Prostate gland (tissue), 2 donors: ENCODE results near the gene SEMA3F. TPM values are rescaled to one million over a fixed set of nuclear protein-coding genes. Genes with fewer than 3 reads are reported as not detected.

Experiments
- DNase-seq: peaks from one replicate; pipeline ENCODE4 v3.0.0-alpha.2; 2019; ENCODE audit warnings: low spot score
- H3K27ac ChIP-seq, 2 donors: fragments of 200-600 bp; sonication (generic); 2 replicates each; pipeline ENCODE4 v1.5.1; 2017 to 2019
- H3K27me3 ChIP-seq: fragments of 200-600 bp; sonication (generic); replicated peaks from 2 replicates; pipeline ENCODE4 v1.5.1; 2019; ENCODE audit not compliant: insufficient read depth
- H3K36me3 ChIP-seq, 2 donors: fragments of 200-600 bp; sonication (generic); 1 replicate in 1 of 2; 2 replicates in 1 of 2; pipeline versions ENCODE4 v1.5.1 to v1.8.1; 2017 to 2019
- H3K4me1 ChIP-seq: fragments of 200-600 bp; sonication (generic); replicated peaks from 2 replicates; pipeline ENCODE4 v1.5.1; 2019
- H3K4me3 ChIP-seq, 2 donors: fragments of 200-600 bp; sonication (generic); 2 replicates each; pipeline ENCODE4 v1.5.1; 2017 to 2019
- H3K9me3 ChIP-seq: fragments of 200-600 bp; sonication (generic); 2 replicates; pipeline ENCODE4 v1.5.1; 2017
- CTCF ChIP-seq, 4 experiments: fragments of 200-600 bp in 2 of 4; fragments of 450-650 bp in 2 of 4; sonication (generic) in 2 of 4; IDR thresholded peaks; 1 replicate in 3 of 4; 2 replicates in 1 of 4; pipeline ENCODE4 v1.5.1; 2016 to 2019; ENCODE audit warnings: antibody characterized with exemption in 4 of 4, mild to moderate bottlenecking in 2 of 4, moderate library complexity in 2 of 4
- POLR2A ChIP-seq: fragments of 450-650 bp; IDR thresholded peaks from one replicate; pipeline ENCODE4 v1.6.1; 2016; ENCODE audit warnings: antibody characterized with exemption, mild to moderate bottlenecking
- POLR2AphosphoS5 ChIP-seq: sonication (generic); formaldehyde crosslinking; IDR thresholded peaks from one replicate; pipeline ENCODE4 v1.6.1; 2017; ENCODE audit warnings: antibody characterized with exemption
- WGBS: methylation state at CpG from one replicate; pipeline ENCODE4 v1.1.5; 2018; 5-methylcytosine and 5-hydroxymethylcytosine counted together
- intact Hi-C: fragments of 100-400 bp; cut with DNase I; formaldehyde crosslinking; loops from one replicate; pipeline ENCODE4 v1.14.2; 2022
- total RNA-seq, 2 donors: library from RNA; depleted of rRNA; stranded (reverse); fragments of >200 nt; gene quantifications; one replicate each; pipeline ENCODE4 v1.1.0, GENCODE V29; 2016

The SEMA3F gene
- total RNA-seq, 2 donors from 2014 or later, result 43.3 to 71.8 TPM

- WGBS, result 91% methylated on average over 5 of the region's 5 CpGs
- Histone ChIP-seq H3K36me3 (no peaks in the 10 kb centered on the region), H3K4me3 (no peak overlapping the region), H3K27me3 (no peaks in the 10 kb centered on the region), H3K9me3 (no peaks in the 10 kb centered on the region), H3K4me1 (no peaks in the 10 kb centered on the region), H3K27ac (no peak overlapping the region)
- TF ChIP-seq POLR2AphosphoS5, result no peak
- no peak for TF ChIP-seq POLR2A
- TF ChIP-seq CTCF (IDR thresholded peaks at IDR 0.05), result no peak
- intact Hi-C loops, result no loop called here
- DNase-seq, result no peak
Measured at GRCh38 chr3:50219285-50219684, 64.2 kb downstream of the SEMA3F start.

- WGBS, result 77% methylated on average over 6 of the region's 6 CpGs
Measured at GRCh38 chr3:50220109-50220508, 65.0 kb downstream of the SEMA3F start.

GRCh38 chr3:50221051-50221410 lies 65.9 kb downstream of the SEMA3F start:
- H3K27ac ChIP-seq, result no peak overlapping the region
- H3K4me3 ChIP-seq, result no peak overlapping the region
- DNase-seq, result no peak
- no peaks in the 10 kb centered on the region for H3K9me3 ChIP-seq
- no peaks in the 10 kb centered on the region for H3K4me1 ChIP-seq
- no peaks in the 10 kb centered on the region for H3K36me3 ChIP-seq
- 55% methylated on average over 4 of the region's 4 CpGs for WGBS
- intact Hi-C loops, result no loop called here
- no peaks in the 10 kb centered on the region for H3K27me3 ChIP-seq
- TF ChIP-seq POLR2AphosphoS5, result no peak
- no peak for TF ChIP-seq CTCF (IDR thresholded peaks at IDR 0.05)
- no peak for TF ChIP-seq POLR2A

More at GRCh38 chr3:50220109-50220508, 65.0 kb downstream of the SEMA3F start:
- no peaks in the 10 kb centered on the region for H3K27me3 ChIP-seq
- H3K36me3 ChIP-seq, result no peaks in the 10 kb centered on the region
- no peak overlapping the region for H3K4me3 ChIP-seq
- H3K27ac ChIP-seq, result no peak overlapping the region
- DNase-seq, result no peak
- no peaks in the 10 kb centered on the region for H3K9me3 ChIP-seq
- TF ChIP-seq POLR2A (no peak), POLR2AphosphoS5 (no peak), CTCF (IDR thresholded peaks at IDR 0.05) (no peak)
- no peaks in the 10 kb centered on the region for H3K4me1 ChIP-seq
- intact Hi-C loops, result no loop called here

- H3K4me1 ChIP-seq, result no peaks in the 10 kb centered on the region
- DNase-seq, result no peak
- H3K36me3 ChIP-seq, result no peaks in the 10 kb centered on the region
- WGBS, result 52% methylated on average over 12 of the region's 12 CpGs
- TF ChIP-seq CTCF (IDR thresholded peaks at IDR 0.05), result no peak
- no peak for TF ChIP-seq POLR2A
- intact Hi-C loops, result no loop called here
- H3K27me3 ChIP-seq, result no peaks in the 10 kb centered on the region
- no peak overlapping the region for H3K27ac ChIP-seq
- no peak overlapping the region for H3K4me3 ChIP-seq
- H3K9me3 ChIP-seq, result no peaks in the 10 kb centered on the region
Measured at GRCh38 chr3:50221411-50222168, 66.5 kb downstream of the SEMA3F start.

- H3K27ac ChIP-seq, result no peak overlapping the region
- H3K27me3 ChIP-seq, result no peaks in the 10 kb centered on the region
- no peak for TF ChIP-seq POLR2AphosphoS5
- no peak for TF ChIP-seq CTCF (IDR thresholded peaks at IDR 0.05)
- TF ChIP-seq POLR2A, result no peak
- intact Hi-C loops, result no loop called here
- H3K36me3 ChIP-seq, result no peaks in the 10 kb centered on the region
- H3K9me3 ChIP-seq, result no peaks in the 10 kb centered on the region
- H3K4me3 ChIP-seq, result no peak overlapping the region
- 100% methylated on average over 1 of the region's 1 CpG for WGBS
- DNase-seq, result no peak
- no peaks in the 10 kb centered on the region for H3K4me1 ChIP-seq
Measured at GRCh38 chr3:50222169-50222528, 67.0 kb downstream of the SEMA3F start.
